ENCODE measurements around the gene KISS1R.

The KISS1R gene

GRCh38 chr19:958967-959855 is 42.1 kb downstream of the KISS1R start:
- DNase-seq (ENCODE audit: low read depth), result peak; percentile 36
- no peak overlapping the region for H3K4me3 ChIP-seq (replicated peaks; ENCODE audit: low read depth, low read length)
- no peak for TF ChIP-seq CTCF (IDR thresholded peaks at IDR 0.05; ENCODE audit: low read length, missing control alignments)

- H3K4me3 ChIP-seq (replicated peaks; ENCODE audit: low read depth, low read length), result no peak overlapping the region
- DNase-seq (ENCODE audit: low read depth), result no peak
- no peak for TF ChIP-seq CTCF (IDR thresholded peaks at IDR 0.05; ENCODE audit: low read length, missing control alignments)
Measured at GRCh38 chr19:960020-960419, 42.9 kb downstream of the KISS1R start.

GRCh38 chr19:960601-960938 is 43.4 kb downstream of the KISS1R start:
- H3K4me3 ChIP-seq (replicated peaks; ENCODE audit: low read depth, low read length), result no peak overlapping the region
- TF ChIP-seq CTCF (IDR thresholded peaks at IDR 0.05; ENCODE audit: low read length, missing control alignments), result no peak

GRCh38 chr19:961866-962620 is 44.9 kb downstream of the KISS1R start:
- DNase-seq (ENCODE audit: low read depth), result no peak
- TF ChIP-seq CTCF (IDR thresholded peaks at IDR 0.05; ENCODE audit: low read length, missing control alignments), result no peak
- H3K4me3 ChIP-seq (replicated peaks; ENCODE audit: low read depth, low read length), result no peak overlapping the region

More at GRCh38 chr19:960601-960938, 43.4 kb downstream of the KISS1R start:
- no peak for DNase-seq (ENCODE audit: low read depth)

GRCh38 chr19:962683-963400 is 45.7 kb downstream of the KISS1R start:
- DNase-seq (ENCODE audit: low read depth), result no peak
- H3K4me3 ChIP-seq (replicated peaks; ENCODE audit: low read depth, low read length), result no peak overlapping the region
- TF ChIP-seq CTCF (IDR thresholded peaks at IDR 0.05; ENCODE audit: low read length, missing control alignments), result no peak

GRCh38 chr19:963486-963951 is 46.4 kb downstream of the KISS1R start:
- TF ChIP-seq CTCF (IDR thresholded peaks at IDR 0.05; ENCODE audit: low read length, missing control alignments), result no peak
- H3K4me3 ChIP-seq (replicated peaks; ENCODE audit: low read depth, low read length), result no peak overlapping the region
- DNase-seq (ENCODE audit: low read depth), result no peak

Data from fibroblast of pulmonary artery (primary cell).